ENCODE measurements around the gene KBTBD13. TPM values are rescaled to one million over a fixed set of nuclear protein-coding genes. Genes with fewer than 3 reads are reported as not detected.

Gene KBTBD13
- total RNA-seq, 2 experiments from 2014 or later: not detected

DNA sequence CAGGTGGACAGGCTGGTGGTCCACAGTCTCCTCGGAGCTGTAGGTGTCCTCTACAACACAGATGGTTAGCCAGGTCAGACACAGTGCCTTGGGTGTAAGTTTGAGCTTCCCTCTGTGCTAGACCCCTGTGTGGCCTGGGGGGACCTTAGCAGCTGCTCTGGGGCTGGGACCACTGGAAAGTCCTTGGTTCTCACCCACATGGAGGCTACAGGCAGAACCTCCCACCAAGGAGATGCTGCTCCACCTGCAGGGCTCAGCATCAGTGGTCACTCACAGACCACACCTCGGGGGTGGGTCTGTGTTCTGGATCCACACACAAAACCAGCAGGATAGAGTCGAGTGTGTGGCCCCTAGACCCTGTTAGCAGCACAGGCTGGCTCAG lies 17.2 kb upstream of the KBTBD13 start:
- Histone ChIP-seq H3K4me1 (ENCODE audit: insufficient read depth, low read length) (no peaks in the 10 kb centered on the region), H3K9me3 (ENCODE audit: control insufficient read depth in 1 of 2, insufficient read depth in 1 of 2, low read length in 2 of 2) (peaks cover 0 to 9% of the 10 kb centered on the region in 2 experiments), H3K27ac (ENCODE audit: low read depth in 1 of 2, low read length in 2 of 2) (no peak overlapping the region), H3K36me3 (ENCODE audit: insufficient read depth, low read length) (no peaks in the 10 kb centered on the region), H3K4me3 (ENCODE audit: low read length) (no peak overlapping the region), H3K27me3 (ENCODE audit: control insufficient read depth in 1 of 2, insufficient read depth in 2 of 2, low read length in 2 of 2) (peaks cover 0 to 2% of the 10 kb centered on the region in 2 experiments)
- POLR2A ChIA-PET: no interaction called here
- Mint-ChIP-seq H3K27ac (no peak overlapping the region), H3K4me3 (no peak overlapping the region), H3K36me3 (ENCODE audit: low read depth) (no peaks in the 10 kb centered on the region), H3K4me1 (ENCODE audit: low read depth) (no peaks in the 10 kb centered on the region), H3K9me3 (no peaks in the 10 kb centered on the region), H3K27me3 (peaks cover 17% of the 10 kb centered on the region)
- DNase-seq (no peak), ATAC-seq (ENCODE audit: poor library complexity) (no peak)
- TF ChIP-seq, protein P1, sequence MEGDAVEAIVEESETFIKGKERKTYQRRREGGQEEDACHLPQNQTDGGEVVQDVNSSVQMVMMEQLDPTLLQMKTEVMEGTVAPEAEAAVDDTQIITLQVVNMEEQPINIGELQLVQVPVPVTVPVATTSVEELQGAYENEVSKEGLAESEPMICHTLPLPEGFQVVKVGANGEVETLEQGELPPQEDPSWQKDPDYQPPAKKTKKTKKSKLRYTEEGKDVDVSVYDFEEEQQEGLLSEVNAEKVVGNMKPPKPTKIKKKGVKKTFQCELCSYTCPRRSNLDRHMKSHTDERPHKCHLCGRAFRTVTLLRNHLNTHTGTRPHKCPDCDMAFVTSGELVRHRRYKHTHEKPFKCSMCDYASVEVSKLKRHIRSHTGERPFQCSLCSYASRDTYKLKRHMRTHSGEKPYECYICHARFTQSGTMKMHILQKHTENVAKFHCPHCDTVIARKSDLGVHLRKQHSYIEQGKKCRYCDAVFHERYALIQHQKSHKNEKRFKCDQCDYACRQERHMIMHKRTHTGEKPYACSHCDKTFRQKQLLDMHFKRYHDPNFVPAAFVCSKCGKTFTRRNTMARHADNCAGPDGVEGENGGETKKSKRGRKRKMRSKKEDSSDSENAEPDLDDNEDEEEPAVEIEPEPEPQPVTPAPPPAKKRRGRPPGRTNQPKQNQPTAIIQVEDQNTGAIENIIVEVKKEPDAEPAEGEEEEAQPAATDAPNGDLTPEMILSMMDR (IDR thresholded peaks at IDR 0.05): no peak
- CTCF ChIA-PET: no interaction called here
- intact Hi-C loops (cut with DNase I, micrococcal nuclease): no loop called here

DNA sequence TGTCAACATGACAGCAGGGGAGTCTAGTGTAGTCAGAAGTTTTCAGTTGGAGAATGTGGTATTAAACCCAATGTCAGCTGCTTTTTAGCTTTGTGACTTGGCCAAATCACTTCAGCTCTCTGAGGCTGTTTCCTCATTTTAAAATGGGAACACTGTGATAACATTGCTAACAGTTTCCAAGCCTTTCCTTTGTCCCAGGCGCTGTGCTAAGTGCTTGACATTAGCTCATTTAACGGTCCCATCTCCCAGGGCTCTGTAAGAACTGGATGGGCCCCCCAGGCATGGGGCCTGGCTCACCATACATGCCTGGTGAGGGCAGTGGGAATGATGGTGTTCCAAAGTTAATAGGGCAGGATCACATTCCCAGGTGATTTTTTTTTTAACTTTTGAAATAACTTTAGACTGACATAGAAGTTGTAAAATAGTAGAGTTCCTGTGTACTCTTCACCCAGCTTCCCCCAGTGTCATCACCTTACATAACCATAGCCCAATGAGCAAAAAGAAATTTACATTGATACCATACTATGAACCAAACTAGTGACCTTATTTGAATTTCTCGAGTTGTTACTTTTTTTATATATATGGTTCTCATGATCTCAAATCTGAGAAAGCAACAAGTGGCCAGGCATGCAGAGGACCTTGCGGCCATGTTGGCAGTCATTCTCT lies 16.5 kb upstream of the KBTBD13 start:
- Mint-ChIP-seq H3K4me3 (no peak overlapping the region), H3K36me3 (ENCODE audit: low read depth) (no peaks in the 10 kb centered on the region), H3K9me3 (no peaks in the 10 kb centered on the region), H3K27me3 (peaks cover 18% of the 10 kb centered on the region), H3K4me1 (ENCODE audit: low read depth) (no peaks in the 10 kb centered on the region), H3K27ac (no peak overlapping the region)
- no peak overlapping the region for H3K4me3 ChIP-seq (ENCODE audit: low read length)
- ChIA-PET CTCF (no interaction called here), POLR2A (no interaction called here)
- DNase-seq (no peak), ATAC-seq (ENCODE audit: poor library complexity) (no peak)
- TF ChIP-seq, protein P1 (IDR thresholded peaks at IDR 0.05): no peak
- intact Hi-C loops (cut with DNase I, micrococcal nuclease): no loop called here
- H3K36me3 ChIP-seq (ENCODE audit: insufficient read depth, low read length): no peaks in the 10 kb centered on the region
- peaks cover 0 to 9% of the 10 kb centered on the region in 2 experiments for H3K9me3 ChIP-seq (ENCODE audit: control insufficient read depth in 1 of 2, insufficient read depth in 1 of 2, low read length in 2 of 2)
- no peaks in the 10 kb centered on the region for H3K4me1 ChIP-seq (ENCODE audit: insufficient read depth, low read length)
- H3K27me3 ChIP-seq (ENCODE audit: control insufficient read depth in 1 of 2, insufficient read depth in 2 of 2, low read length in 2 of 2): peaks cover 4% of the 10 kb centered on the region in 2 experiments
- no peak overlapping the region for H3K27ac ChIP-seq (ENCODE audit: low read depth in 1 of 2, low read length in 2 of 2)

DNA sequence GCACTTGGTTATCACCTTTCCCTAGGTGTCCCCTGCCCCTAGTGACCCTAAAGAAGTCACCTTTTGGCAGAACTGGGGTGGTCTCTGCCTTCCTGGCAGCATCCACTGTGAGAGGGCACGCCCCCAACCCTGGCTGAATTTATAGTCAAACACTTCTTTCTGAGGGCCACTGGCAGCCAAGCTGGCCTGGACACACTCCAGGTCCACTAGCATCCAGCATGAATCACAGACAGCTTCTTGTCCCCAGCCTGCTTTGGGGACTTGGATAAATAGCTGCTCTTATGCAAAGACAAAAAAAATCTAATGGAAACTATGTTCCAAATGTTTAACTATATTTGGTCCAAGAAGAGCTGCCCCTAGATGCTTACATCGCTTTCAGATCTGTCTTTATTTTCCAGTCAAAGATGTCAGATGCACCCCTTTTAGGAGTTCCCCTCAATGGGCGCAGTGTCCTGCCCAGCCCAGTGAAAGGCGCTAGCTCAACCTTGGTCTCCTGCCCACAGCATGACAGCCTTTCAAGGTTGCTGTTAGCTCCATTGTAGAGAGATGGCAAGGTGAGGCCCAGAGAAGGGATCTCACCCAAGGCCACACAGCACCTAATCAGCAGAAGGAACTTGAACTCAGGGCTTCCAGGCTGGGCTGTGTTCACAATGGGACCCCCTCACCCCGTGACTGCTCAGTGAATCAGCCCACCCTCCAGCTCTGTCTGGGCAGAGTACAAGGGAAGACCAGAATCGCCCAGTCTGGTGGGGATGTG lies 15.7 kb upstream of the KBTBD13 start:
- peaks cover 25% of the 10 kb centered on the region for H3K27me3 Mint-ChIP-seq
- ChIA-PET POLR2A (no interaction called here), CTCF (no interaction called here)
- Histone ChIP-seq H3K27me3 (ENCODE audit: control insufficient read depth in 1 of 2, insufficient read depth in 2 of 2, low read length in 2 of 2) (peaks cover 11 to 12% of the 10 kb centered on the region in 2 experiments), H3K4me3 (ENCODE audit: low read length) (no peak overlapping the region), H3K27ac (ENCODE audit: low read depth in 1 of 2, low read length in 2 of 2) (no peak overlapping the region), H3K36me3 (ENCODE audit: insufficient read depth, low read length) (no peaks in the 10 kb centered on the region), H3K4me1 (ENCODE audit: insufficient read depth, low read length) (no peaks in the 10 kb centered on the region), H3K9me3 (ENCODE audit: control insufficient read depth in 1 of 2, insufficient read depth in 1 of 2, low read length in 2 of 2) (peaks cover 0 to 9% of the 10 kb centered on the region in 2 experiments)
- H3K4me1 Mint-ChIP-seq (ENCODE audit: low read depth): no peaks in the 10 kb centered on the region
- ATAC-seq (ENCODE audit: poor library complexity) (no peak), DNase-seq (no peak)
- intact Hi-C loops (cut with DNase I, micrococcal nuclease): no loop called here
- H3K4me3 Mint-ChIP-seq: no peak overlapping the region
- no peaks in the 10 kb centered on the region for H3K9me3 Mint-ChIP-seq
- TF ChIP-seq, protein P1 (IDR thresholded peaks at IDR 0.05): no peak
- H3K27ac Mint-ChIP-seq: no peak overlapping the region
- H3K36me3 Mint-ChIP-seq (ENCODE audit: low read depth): no peaks in the 10 kb centered on the region
